GM21526 (cell line): Measurements from ENCODE around the gene KIR3DL2.
"Not testable (repeated sequence)": the region's sequence is repeated elsewhere in the genome, so short reads cannot be mapped to it uniquely, and the experiment has no call there.

ENCODE experiments used
- ATAC-seq: cut with Tn5 transposase; IDR thresholded peaks from one replicate; pipeline ENCODE4 v1.9.1; 2021; ENCODE audit warnings: moderate library complexity; ENCODE audit not compliant: unreplicated experiment, low FRiP score

KIR3DL2 gene

DNA sequence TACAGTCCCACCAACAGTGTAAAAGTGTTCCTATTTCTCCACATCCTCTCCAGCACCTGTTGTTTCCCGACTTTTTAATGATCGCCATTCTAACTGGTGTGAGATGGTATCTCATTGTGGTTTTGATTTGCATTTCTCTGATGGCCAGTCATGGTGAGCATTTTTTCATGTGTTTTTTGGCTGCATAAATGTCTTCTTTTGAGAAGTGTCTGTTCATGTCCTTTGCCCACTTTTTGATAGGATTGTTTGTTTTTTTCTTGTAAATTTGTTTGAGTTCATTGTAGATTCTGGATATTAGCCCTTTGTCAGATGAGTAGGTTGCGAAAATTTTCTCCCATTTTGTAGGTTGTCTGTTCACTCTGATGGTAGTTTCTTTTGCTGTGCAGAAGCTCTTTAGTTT lies 13.2 kb downstream of the KIR3DL2 start:
- not testable (repeated sequence) for ATAC-seq

DNA sequence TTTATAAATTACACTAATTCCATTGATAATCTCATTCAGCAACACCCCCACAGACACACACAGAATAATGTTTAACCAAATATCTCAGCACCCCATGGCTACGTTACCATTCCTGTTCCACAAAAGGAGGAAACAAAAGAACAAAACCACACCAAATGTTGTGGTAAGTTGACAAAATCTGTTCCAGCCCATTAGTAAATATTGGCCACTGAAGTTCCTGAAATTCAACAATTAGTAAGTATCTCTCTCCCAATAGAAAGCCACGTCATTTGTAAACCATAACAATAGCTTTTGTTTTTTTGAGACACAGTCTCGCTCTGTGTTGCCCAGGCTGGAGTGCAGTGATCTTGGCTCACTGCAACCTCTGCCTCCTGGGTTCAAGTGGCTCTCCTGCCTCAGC lies 21.5 kb downstream of the KIR3DL2 start:
- ATAC-seq = no peak

DNA sequence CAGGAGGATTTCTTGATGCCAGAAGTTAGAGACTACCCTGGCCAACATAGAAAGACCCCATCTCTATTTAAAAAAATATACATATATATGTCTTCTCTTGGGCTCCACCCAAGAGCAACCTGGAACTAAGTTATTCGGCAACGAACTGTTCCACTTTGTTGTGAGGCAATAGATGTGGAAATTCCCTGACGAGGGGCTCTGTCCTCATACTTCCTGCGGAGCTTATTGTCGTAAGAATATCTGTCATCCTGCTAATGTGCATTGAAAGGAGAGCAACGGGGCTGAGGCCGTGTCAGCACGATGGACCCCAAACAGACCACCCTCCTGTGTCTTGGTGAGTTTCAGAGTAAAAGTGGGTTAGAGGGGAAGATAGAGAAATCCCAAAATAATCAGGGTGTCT lies 23.7 kb downstream of the KIR3DL2 start, which contains the start of gene FCAR:
Gene FCAR (plus strand): TSS at position 246 of the 400 bp plus-strand sequence. CDS start 55 bp downstream, at position 301.
- no peak for ATAC-seq

DNA sequence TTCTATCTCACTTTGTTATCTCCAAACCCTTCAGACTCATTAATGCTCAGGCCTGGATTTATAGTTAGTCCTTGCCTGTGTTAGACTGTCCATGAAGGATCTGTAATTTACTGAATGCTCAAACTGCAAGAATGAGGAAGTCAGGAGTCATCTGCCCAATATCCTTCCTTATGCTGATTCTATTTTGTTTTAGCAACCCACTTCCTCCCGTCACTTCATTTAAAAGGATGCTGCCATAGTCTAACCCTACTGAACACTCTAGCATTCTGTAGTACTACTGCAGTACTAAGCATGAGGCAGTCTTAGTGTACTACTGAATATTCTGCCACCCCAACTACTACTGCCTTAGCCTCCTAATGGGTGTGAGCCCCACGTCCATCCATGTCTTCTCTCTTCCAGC lies 25.3 kb downstream of the KIR3DL2 start:
- no peak for ATAC-seq

DNA sequence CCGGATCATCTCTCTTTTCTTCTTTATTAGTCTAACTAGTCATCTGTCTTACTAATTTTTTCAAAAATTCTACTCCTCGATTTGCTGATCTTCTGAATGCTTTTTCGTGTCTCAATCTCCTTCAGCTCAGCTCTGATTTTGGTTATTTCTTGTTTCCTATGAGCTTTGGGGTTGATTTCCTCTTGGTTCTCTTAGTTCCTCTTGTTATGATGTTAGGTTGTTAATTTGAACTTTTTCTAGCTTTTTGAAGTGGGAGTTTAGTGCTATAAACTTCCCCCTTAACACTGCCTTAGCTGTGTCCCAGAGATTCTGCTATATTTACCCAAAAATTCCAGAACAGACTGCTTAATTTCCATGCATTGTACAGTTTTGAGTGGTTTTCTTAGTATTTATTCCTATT lies 27.2 kb downstream of the KIR3DL2 start:
- no peak for ATAC-seq

DNA sequence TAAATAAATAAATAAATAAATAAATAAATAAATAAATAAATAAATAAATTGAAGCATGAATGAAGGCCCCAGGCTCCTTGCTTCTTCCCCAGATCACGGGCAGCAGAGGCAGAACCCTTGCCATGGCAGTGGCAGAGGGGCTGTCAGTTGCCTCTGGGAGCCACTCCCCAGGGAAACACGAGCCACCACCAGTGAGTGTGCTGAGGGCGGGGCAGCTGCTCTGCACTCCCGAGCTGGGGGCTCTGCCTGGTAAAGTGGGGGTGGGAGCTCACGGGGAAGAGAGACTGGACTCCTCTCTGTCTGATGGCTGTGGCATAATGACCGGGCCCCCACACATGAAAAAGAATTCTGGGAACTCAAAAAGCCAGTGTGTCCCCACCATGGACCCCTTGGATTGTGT lies 31.6 kb downstream of the KIR3DL2 start:
- ATAC-seq = no peak

DNA sequence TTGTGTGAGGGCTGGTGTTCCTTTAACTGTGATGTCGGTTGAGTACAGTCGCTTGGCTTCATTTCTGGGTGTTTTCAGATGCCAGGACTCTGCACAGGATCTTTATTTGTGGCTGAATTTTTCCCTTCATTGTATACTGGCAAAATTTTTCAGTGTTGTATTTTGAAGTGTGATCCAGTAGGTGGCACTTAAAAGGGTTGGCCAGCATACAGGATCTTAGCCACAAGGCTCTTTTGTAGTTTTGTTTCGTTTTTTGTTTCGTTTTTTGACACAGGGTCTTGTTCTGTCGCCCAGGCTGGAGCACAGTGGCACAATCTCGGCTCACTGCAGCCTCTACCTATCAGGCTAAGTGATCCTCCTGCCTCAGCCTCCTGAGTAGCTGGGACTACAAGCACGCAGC lies 32.5 kb downstream of the KIR3DL2 start:
- no peak for ATAC-seq

DNA sequence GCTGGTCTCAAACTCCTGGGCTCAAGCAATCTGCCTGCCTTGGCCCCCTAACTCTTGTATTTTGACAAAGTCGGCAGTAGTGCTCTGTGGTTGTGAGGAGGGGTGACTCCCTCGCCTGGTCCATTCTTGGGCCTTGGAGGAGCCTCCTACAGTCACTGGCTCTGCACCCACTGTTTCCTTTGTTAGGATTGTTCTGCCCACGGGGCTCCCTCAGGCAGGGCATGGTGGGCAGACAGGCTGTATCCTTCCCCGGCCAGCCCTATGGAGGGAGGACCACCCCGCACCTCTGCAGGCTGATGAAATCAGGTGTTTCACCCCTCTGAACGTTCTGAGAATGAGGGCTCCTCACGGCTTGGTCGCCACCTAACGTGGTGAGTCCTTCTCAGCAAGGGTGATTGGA lies 33.0 kb downstream of the KIR3DL2 start:
- no peak for ATAC-seq

DNA sequence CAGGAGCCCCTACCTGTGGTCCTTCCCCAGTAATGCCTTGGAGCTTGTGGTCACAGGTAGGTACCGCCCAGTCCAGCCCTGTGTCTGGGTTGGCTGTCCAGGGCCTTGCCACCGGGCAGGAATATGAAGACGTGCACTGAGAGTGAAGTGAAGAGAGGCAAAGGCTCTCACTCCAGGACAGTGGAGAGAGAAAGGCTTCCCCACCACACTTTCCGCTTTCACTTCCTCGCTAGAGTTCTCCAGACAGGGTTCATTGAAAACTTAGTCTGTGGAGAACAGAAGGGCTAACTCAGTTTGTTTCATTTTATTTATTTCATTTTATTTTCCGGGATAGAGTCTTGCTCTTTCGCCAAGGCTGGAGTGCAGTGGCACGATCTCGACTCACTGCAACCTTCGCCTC lies 38.0 kb downstream of the KIR3DL2 start:
- ATAC-seq = no peak

DNA sequence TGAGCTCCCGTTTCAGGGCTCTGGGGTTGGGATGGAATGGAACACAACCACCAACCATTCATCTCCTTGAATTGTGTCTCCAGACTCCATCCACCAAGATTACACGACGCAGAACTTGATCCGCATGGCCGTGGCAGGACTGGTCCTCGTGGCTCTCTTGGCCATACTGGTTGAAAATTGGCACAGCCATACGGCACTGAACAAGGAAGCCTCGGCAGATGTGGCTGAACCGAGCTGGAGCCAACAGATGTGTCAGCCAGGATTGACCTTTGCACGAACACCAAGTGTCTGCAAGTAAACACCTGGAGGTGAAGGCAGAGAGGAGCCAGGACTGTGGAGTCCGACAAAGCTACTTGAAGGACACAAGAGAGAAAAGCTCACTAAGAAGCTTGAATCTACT lies 39.3 kb downstream of the KIR3DL2 start:
- ATAC-seq = no peak

DNA sequence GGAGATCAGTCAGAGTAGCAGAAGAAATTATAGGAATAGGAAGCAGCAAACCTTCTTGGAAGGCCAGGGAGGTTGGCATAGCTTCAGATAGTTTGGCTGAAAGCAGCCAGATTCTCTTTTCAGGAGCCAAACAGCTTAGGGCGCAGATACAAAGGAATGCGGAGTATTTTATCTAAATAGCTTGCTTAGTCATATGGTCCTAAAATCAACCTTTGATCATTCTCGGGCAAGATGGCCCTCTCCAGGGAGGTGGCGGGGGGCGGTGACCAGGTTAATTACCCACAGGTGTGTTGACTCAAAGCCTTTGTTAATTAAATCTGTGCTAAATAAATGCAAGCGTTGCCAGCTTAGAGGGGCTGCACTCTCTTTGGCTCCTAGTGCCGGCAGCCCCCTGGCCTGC lies 43.2 kb downstream of the KIR3DL2 start:
- no peak for ATAC-seq

DNA sequence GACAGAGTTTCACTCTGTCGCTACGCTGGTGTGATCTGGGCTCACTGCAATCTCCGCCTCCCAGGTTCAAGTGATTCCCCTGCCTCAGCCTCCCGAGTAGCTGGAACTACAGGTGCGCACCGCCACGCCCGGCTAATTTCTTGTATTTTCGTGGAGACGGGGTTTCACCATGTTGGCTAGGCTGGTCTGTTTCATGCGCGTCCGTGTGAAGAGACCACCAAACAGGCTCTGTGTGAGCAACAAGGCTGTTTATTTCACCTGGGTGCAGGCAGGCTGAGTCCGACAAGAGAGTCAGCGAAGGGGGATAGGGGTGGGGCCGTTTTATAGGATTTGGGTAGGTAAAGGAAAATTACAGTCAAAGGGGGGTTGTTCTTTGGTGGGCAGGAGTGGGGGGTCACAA lies 43.9 kb downstream of the KIR3DL2 start:
- not testable (repeated sequence) for ATAC-seq

DNA sequence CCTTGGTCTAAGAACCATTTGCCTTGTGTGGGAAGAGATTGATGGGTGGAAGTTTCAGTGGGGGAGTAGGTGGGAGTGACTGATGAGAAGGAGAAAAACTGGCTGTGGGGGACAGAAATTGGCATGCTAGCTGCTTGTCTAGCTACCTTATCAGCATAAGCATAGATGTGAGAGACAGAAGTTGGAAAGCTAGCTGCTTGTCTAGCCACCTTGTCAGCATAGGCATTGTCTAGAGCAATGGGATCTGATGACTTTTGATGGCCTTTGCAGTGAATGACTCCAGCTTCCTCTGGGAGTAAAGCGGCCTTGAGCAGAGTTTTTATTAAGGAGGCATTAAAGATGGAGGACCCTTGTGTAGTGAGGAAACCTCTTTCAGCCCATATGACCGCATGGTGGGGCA lies 45.8 kb downstream of the KIR3DL2 start:
- no peak for ATAC-seq

DNA sequence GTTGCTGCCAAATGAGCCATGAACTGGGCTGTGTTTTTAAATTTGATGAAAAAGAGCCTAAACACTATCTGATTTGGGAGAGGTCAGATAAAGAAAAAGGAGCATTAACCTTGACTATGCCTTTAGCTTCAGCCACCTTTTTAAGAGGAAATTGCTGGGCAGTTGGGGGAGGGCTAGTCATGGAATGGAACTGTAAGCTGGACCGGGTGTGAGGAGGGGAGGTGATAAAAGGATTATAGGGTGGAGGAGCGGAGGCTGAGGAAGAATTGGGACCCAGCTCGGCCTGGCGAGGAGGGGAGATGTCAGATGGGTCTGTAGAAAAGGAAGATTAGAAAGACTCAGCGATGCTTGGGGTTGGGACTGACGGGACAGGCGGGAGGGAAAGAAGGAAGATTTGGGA lies 48.4 kb downstream of the KIR3DL2 start:
- not testable (repeated sequence) for ATAC-seq

DNA sequence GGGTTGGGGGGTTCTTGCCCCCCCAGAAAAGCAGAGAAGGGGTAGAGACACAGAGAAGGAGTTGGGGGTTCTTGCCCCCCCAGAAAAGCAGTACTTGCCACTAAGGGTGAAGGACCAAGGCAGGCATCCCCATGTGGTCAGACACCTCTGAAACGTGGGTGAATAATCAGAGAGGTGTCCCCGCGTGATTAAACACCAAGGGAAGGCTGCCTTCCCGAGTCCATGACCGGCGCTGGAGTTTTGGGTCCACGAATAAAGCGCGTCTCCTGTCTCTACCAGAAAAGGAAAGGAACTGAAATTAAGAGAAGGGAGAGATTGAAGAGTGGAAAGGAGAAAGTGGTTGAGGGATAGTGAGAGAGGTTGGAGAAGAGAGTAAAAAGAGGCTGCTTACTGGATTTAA lies 49.4 kb downstream of the KIR3DL2 start:
- ATAC-seq = not testable (repeated sequence)

DNA sequence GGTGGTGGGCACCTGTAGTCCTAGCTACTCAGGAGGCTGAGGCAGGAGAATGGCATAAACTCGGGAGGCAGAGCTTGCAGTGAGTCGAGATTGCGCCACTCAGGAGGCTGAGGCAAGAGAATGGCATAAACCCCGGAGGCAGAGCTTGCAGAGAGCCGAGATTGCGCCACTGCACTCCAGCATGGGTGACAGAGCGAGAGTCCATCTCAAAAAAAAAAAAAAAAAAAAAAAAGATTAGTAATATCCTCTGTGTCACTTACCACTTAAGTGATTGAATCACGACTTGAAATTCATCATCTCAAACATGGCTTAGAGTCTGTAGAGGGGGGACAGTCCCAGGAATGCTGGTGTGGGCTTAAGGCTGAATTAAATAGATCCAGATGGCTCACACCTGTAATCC lies 50.9 kb downstream of the KIR3DL2 start:
- ATAC-seq = not testable (repeated sequence)

DNA sequence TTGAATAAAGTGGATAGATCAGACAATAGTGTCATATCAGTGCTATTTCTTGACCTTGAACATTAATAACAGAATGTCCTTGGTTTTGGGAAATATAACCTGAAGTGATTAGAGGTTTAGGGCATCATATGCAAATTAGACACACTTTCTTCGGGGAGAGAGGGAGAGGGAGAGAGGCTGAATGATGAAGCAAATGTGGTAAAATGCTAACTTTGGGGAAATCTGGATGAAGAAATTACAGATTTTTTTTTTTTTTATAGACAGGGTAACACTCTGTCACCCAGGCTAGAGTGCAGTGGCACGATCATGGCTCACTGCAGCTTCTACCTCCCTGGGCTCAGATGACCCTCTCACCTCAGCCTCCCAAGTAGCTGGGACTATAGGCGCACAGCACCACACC lies 51.8 kb downstream of the KIR3DL2 start:
- ATAC-seq = no peak

DNA sequence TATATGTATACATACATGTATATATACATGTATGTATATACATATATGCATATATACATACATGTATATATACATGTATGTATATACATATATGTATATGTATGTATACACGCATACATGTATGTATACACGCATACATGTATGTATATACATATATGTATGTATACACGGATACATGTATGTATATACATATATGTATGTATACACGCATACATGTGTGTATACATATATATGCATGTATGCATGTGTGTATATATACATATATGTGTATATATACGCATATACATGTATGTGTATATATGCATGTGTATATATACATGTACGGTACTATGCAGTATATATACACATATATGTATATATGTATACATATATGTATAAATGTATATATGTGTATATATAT lies 53.1 kb downstream of the KIR3DL2 start:
- no peak for ATAC-seq

DNA sequence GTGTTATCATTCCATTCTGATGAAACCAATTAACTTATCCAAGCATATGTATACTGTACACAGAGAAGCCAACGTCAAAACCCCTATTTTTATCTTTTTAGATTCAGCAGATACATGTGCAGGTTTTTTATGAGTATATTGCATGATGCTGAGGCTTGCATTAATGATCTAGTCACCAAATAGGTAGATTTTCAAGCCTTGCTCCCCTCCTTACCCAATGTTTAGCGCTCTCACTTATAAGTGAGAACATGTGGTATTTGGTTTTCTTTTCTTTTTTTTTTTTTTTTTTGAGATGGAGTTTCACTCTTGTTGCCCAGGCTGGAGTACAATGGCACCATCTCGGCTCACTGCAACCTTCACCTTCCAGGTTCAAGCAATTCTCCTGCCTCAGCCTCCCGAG lies 54.0 kb downstream of the KIR3DL2 start:
- not testable (repeated sequence) for ATAC-seq

DNA sequence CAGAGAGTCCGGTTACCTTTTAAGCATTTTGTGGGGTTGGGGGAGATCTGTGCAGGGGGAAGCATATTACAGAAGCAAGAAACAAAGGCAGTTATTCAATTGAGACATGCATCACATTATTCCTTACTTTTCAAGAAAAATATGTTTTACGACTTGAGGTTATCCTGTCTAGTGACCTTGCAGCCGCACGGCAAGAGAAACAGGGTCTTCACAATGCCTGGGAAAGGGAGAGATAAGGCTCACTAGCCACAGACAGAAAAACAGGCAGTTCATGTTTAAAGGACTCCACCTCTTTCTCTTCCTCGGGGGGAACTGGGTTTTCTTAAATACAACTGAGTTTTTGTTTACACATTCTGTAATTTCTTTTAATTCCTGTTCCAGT lies 55.2 kb downstream of the KIR3DL2 start:
- ATAC-seq = no peak

DNA sequence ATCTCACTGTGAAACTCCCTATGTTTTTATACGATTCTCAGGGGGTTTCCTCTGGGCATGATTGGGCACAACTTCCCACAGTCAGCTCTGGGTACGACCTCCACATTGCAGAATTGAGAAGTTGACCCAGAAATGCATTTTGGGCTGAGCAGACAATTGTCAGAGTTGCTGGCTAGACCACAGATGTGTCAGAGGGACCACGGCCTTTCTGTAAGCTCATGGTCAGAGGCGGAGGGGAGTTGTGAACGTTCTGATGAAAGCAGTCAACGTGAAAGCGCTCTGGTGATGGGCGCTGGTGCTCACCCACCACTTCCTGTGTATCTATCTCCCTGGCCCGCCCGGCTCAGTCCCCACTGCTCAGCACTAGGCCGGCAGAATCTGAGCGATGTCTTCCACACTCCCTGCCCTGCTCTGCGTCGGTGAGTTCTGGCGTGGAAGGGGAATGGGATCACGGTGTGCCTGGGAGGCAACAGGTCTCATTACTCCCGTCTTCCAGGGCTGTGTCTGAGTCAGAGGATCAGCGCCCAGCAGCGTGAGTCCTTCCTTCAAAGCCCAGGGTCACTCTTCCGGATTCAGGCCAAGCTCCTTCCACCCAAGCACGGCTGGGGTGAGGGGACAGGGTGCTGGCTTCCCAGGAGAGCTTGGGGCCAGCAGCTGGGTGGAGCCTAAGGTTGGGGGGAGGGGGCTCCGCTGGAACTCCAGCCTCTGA lies 55.7 kb downstream of the KIR3DL2 start, which contains the start of gene NCR1:
Gene NCR1 (plus strand): TSS at position 346 of the 709 bp plus-strand sequence. CDS start 40 bp downstream, at position 386.
- no peak for ATAC-seq

DNA sequence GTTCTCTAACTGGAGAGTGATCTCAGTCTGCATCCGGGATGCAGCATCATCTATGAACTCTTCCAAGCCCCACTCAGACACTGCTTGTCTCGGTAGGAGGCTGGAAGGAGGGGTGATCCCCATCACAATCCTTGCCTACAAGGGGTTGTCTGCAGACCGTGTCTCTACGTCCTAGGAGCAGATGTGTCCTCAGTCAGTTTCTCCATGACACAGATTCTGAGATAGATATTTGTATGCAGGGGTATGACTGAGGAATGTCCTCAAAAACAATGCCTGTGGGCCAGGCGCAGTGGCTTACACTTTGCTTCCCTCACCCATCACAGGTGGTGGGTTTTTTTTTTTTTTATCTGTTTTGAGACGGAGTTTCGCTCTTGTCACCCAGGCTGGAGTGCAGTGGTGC lies 56.6 kb downstream of the KIR3DL2 start:
- ATAC-seq = no peak

DNA sequence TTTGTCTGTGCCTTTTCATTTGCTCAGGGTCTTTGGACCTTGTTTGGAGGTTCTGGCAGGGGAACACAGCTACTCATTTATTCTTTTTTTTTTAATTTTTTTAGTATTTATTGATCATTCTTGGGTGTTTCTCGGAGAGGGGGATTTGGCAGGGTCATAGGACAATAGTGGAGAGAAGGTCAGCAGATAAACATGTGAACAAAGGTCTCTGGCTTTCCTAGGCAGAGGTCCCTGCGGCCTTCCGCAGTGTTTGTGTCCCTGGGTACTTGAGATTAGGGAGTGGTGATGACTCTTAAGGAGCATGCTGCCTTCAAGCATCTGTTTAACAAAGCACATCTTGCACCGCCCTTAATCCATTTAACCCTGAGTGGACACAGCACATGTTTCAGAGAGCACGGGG lies 57.7 kb downstream of the KIR3DL2 start:
- not testable (repeated sequence) for ATAC-seq
